GF-D8 (cell line): ENCODE measurements around the gene ERC2.

ENCODE experiments used
- DNase-seq: peaks from one replicate; lab custom pipeline; 2025; lab: John Stamatoyannopoulos, UW

Gene ERC2

DNA sequence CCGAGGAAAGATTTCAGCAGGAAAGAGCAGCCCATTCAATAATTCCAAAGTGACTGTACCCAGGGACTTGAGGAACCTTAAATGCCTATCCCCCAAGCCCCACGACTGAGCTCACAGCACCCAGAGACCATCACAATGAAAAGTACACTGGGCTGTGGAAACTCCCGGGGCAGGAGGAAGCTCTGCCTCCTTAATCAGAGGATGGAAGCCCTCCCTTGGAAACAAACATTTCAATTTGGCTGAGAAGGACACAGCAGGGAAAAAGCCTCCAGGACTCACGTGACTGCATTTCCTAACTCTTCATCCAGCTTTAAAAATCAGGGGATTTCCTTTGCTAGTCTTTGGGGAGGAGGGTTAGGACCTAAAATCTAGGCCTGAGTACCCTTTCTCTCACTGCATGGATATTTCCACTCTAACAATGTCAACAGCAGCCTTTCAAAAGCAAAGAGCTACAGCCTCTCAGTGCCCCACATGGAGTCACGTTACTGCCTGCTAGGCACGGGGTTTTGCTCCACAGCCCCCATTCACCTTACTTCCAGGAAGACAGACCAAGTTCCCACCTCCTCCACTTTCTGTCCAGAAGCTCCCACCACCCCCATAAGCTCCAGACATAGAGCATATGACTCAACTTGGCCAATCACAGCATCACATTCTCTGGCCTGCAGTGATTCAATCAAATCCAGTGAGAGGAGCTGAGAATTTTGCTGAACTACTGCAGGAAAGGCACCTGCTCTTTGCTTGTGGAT lies 912.2 kb downstream of the ERC2 start:
- no peak for DNase-seq

DNA sequence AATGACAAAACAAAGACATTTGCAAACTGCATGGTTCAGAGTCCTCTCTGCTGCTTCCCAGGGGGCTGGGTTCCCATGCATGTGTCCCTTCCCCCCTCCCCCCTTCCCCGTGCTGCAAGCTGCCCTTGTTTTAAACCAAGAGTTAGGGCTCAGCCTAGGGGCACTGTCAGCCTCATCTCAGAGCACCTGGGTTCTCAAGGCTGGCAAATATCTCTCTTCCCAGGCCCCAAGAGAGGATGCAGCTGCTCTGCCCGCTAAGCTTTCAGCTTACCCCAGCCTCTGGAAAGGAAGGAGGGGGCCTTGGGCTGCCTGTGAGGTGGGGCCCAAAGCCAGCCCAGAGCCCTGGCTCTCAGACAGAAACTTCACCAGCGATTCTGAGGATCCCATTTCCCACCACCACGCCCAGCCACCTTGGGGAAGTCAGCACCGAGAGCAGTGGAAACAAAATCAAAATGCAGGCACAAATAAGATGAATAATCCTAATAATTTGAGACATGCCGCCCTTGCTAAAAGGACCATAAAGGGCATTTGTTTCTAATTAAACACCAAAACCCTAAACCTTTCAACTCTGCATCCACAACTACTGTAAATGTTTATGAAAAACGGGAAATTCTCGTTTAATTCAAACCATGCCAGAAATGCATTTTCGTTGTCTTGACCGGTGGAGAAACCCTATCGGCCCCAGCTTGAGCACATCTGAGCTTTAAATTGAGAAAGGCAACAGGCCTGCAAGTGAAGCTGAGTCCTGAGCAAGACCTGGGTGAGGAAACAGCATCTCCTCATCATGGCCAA lies 913.4 kb downstream of the ERC2 start:
- no peak for DNase-seq

DNA sequence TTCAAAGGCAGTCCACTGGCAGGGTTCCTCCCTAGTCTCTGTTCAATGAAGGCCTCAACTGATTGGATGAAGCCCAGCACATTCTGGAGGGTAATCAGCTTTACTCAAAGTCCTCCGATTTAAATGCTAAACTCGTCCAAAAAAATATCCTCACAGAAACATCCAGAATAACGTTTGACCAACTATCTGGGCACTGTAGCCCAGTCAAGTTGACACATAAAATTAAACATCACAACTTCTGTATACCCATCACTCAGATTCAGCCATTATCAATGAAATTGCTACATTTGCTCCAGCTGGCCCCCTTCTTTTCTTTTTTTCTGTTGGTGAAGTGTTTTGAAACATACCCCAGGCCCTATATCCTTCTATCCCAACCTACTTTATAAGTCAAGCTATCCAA lies 916.6 kb downstream of the ERC2 start:
- no peak for DNase-seq

DNA sequence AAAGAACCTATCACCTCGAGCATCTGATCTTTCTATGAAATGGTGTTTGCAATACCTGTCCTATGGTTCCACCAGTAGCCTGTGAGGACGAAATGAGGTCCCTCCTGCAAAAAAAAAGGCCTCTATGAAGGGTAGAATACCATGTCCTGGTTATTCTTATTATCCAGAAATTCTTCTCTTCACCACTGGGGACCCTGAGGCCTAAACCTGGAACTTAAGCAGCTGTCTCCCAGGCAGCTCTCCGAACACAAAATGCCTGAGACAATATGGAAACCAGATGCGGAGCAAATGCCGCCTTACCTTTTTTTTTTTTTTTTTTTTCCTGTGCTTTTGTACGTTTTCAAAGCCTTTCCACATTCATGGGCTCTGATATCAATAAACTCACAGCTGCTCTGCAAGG lies 919.1 kb downstream of the ERC2 start:
- no peak for DNase-seq

DNA sequence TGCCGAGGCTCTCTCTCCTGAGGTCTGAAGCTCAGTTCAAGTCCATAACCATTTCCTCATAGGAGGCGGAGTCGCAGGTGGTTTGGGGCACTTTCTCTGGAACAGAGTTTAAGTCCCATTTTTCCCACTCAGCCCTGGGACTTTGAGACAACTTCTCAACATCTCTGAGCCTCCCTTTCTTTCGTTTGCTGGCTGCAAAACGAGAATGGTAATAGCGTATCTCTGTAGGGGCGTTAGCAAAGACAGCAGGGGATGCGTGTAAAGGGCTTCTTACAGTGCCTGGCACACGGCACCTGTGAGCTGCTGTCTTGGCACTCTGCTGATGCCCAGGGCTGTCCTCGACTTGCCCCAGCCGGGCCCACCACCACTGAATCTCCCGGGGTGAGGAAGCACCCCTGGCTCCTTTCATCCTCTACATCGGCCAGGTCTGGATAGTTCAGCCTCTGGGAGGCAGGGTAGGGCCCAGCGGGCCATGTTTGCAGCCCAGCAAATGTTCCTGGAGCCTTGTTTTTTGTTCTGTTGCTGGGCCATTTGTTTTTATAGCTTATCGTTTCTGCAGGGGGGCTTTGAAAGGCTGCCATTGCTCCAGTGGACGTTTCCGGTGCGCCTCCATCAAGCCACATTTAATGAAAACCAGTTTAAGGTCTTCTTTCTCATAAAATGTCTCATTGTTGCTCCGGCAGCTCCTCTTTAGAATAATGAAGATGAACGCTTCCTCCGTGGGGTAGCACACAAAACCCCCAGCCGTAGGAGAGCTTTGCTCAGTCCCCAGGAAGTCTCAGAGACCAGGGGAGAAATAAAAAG lies 921.2 kb downstream of the ERC2 start:
- DNase-seq, result no peak

DNA sequence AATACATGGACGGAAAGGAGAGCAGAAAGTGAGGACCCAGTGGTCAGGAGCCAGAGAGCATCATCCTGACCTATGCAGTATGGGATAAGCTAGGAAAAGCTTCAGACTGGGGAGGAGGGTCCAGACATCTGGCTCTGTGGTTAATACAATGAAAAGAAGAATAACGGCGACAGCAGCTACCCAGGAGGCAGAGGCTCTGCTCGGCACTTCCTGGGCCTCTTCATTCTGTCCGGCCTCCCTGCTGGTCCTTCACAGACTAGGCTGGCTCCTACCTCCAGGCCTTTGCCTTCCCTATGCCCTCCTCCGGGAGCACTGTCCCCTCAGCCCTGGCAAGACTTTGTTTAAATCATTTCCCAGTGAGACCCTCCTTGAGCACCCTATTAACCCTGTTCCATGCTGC lies 922.3 kb downstream of the ERC2 start:
- no peak for DNase-seq

DNA sequence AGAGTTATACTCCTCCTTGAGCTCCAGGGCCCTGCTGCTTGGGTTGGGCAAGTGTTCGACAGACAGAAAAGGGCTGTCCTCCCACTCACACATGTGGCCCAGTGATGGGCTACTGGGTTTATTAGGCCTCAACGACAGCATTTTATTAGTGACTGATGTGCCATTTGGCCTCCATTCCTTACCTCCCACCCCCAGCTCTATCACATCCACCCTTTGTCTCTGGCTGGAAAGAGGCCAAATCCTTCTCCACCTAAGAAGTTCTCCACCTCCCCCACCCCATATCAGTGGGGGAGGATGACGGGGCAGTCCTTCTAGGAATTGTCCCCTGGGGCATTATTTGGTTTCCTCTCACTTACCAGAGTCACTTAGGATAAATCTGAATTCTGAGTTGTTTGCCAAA lies 924.0 kb downstream of the ERC2 start:
- no peak for DNase-seq

DNA sequence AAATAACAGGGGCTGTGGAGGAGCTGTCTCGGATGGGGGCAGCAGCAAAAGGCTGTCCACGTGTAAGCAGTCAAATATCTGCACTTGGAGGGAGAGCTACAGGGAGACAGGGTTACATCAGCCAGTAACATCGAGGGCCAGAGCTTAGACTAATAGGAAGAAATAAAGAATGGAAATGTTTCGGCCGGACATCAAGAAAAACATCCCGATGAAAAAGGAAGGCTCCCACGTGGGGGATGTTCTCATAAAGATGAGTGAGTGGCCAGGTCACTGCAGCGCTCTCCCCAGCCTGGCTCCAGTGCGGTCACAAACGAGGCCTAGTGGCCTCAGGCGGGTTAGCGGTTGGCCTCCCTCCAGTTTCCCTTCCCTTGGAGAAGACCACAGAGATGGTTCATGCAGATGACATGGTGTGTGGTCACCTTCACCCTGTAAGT lies 925.1 kb downstream of the ERC2 start:
- no peak for DNase-seq

DNA sequence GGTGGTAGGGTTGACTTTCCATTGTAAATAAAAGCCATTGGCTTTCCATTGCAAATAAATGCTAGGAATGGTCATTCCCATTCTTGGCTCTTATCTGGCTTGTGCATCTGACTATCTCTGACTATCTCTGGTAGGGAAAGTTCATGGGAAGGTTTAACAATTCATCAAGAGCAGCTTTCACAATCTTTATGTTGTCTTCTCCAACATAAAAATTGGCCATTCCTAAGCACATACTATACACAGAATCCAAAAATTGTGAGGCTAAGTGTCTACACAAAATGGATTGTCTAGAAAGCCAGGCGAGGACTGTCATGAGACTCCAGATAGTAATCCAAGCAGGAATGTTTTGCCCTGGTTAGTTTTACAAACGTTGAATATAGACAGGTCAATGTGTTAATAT lies 926.8 kb downstream of the ERC2 start:
- DNase-seq, result no peak

DNA sequence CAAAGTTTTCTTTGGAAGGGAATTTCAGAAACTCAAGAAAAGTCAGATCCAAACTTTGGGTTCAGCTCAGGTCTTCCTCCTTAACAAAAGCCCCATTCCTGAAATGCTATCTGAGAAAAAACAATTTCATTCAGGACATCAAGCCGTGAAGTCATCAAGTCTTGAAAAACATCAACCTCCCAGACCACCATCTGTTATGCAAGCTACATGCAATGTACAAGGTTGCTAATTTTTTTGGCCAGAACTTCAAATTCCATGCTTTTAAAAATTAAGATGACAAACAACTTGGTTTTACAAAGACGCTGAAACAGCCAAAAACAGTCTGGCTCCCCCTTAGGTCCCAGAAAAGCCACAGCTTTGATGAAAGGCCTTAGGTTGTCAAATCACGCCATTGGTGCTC lies 927.3 kb downstream of the ERC2 start:
- no peak for DNase-seq

DNA sequence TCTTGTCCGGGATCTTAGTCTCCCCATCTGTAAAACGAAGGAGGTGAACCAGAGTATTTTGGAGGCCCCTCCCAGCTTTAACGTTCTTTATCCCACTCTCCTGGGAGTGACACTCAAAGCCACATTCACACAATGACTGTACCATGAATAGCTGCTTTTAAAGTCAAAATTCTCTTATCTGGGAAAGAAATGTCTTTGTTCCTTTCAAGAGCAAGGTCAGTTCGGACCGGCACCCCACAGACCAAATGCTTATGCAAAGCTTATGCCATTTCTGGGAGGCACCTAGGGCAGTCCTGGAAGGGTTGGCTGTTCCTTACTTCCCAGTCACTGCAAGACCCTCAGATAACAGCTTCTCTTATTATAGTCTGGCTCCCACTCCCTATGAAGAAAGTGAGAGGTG lies 927.7 kb downstream of the ERC2 start:
- DNase-seq, result no peak

DNA sequence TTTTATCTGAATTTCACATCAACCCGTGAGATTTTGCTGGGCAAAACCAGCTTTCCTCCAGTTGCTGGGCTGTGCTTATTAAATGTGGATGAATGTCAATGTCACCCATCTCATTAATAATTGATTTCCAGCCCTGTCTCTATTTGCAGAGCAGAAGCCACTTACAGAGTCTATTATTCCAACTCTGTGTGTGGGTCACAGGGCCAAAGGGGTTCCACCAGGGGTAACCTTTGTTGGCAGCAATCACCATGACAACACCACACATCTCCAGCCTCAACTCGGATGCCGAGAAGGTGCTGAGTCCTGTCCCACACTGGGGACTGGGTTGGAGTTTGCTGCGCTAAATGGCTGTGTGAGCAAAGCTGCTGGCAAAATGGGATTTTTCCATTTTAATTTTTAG lies 930.1 kb downstream of the ERC2 start:
- DNase-seq, result no peak

DNA sequence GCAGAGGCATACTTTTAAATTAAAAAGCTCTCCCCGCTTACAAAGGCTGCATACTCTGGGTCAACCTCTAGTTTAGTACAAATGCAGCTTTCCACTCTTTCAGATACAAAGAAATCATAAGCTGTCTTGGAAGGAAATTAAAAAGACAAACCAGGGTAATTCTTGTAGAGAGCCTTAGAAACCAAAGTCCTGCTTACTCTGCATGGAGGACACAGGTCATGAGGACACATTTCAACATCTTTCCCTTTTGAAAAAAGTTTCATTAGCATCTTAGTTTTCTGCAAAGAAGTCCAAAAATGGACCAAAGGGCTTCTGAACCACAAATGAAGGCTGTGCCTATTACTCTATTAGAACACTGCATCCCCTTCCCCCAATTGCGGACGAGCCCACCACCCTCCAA lies 930.7 kb downstream of the ERC2 start:
- no peak for DNase-seq

DNA sequence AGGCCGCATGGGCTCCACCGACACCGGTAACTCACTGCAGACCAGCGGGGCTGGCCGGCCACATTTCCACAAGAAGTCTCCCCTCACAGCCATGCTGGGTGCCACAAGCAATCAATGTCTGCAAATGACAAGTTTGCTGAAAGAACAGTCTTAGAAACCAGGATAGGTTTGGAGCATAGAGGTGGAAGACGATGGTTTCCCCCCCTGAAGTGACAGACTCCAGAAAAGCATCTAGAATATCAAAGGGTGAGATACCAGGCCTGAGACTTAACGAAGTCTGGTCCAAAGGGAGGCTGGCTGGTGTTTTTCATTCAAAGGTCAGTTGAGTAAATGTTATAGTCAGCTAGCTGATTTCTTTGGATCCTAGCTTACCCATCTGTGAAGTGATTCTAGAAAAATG lies 931.1 kb downstream of the ERC2 start:
- DNase-seq, result no peak

DNA sequence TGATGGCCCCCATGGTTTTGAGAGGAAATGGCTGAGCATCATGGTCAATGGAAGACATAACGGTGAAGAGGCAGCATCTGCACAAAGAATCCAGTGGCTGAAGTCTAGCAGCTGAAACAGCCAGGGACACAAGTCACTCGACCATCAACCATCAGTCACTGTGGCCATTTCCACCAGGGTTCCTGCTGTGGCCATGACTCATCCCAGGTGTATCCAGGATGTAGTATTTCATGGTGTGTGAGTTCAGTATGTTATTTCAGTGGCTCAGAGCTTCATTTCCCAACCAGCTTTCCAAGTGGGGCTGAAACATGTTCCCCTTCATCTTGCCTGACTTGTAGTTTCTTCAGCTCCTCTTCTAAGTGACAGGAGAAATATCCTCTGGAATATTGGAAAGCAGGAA lies 933.4 kb downstream of the ERC2 start:
- DNase-seq, result no peak

DNA sequence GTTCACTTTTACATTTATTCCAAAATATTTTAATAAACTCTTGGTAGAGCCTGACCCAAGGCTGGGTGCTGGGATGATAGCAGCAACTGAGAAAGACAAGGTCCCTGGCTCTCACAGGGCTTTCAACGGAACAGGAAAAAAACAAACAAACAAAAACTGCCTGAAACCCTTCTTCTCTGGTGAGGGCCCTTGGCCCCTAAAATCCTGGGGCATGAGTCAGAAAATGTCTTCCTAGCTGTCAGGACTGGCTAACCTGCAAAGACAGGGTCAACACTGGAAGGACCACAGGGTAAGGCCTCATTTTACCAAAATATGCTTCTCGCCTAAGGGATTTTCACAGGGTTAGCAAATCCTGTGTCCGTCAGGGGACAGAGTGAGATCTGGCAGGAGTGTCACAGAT lies 935.5 kb downstream of the ERC2 start:
- DNase-seq, result no peak

DNA sequence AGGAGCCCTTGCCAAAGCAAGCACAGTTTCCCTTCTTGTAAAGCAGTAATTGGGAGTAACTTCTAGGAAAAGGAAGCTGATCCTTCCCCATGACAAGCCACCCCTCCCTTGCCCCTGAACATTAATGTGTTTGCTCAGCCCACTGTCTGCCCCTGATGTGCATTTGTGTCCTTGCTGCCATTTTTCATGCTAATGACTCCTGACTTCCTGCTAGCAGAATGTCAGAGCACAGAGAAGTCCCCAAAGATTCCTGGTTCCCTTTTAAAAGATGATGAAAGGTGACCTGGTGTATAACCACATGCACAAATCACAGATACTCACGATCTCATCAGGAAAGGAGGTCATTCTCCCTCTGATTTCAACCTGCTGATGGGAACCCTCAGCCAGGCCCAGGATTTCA lies 936.9 kb downstream of the ERC2 start:
- no peak for DNase-seq

DNA sequence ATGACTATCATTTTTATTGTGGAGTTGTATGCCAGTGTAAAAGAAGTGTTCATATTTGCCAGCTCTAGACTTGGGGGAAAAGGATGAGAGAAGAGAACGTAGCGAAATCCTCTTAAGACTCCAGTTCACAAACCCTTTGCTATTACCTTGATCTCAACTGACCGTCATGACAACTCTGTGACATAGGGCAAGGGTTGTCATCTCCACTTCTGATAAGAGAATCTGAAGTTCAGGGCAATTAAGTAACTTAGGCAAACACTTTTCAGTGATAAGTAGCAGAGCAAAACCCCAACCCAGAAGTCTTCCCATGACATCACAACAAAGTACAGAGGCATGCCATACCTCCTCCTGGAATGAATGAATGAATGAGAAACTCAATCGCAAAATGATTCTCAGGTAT lies 940.9 kb downstream of the ERC2 start:
- DNase-seq, result no peak

DNA sequence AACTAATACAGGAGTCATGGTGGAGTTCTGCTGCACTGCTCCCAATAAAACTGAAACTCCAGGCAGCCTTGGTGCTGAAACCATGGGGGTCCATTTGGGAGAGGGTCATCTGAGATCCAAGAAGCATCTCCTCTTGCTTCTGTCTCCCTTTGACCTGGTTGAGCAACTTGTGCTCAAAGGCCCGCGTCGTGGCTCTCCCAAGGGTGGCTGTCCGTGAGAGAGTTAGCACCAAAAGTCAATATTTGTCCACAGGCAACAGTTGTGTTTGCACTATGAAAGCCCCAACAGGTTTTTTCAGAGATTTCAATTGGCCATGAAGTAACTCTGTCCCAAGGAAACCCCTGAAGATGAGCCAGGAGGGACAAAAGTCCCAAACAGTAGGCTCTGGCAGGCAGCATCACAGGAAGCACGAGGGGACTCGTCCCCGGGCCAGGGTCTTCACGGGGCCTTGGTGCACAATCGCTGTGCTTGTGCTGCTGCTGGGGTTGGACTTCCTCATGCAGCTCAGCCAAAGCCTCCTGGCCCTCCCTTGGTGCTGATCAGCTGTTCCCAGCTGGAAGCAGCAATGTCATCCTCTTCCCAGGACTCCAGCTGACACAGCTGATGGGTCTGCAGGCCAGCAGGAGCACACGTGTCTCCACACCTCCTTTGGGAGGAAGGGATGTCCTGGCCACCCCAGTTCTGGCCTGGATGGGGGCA lies 941.8 kb downstream of the ERC2 start:
- no peak for DNase-seq

DNA sequence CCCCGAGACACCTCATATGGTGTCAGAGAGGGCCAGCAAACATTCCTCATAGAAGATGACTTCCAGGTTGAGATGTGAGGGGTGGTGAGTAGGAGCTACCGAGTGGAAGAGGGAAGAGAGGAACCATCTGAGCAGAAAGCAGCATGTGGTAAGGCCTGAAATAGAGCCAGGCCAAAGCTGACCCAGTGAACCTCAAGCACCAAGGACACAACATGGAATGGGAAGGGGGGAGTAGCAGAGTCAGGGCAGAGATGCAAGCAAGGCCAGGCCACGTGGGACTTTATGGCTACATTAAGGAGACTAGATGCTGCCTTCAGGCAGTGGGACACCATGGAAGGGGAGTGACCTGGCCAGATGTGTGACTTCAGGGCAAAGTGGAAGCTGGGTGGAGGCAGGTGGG lies 942.8 kb downstream of the ERC2 start:
- DNase-seq, result no peak

DNA sequence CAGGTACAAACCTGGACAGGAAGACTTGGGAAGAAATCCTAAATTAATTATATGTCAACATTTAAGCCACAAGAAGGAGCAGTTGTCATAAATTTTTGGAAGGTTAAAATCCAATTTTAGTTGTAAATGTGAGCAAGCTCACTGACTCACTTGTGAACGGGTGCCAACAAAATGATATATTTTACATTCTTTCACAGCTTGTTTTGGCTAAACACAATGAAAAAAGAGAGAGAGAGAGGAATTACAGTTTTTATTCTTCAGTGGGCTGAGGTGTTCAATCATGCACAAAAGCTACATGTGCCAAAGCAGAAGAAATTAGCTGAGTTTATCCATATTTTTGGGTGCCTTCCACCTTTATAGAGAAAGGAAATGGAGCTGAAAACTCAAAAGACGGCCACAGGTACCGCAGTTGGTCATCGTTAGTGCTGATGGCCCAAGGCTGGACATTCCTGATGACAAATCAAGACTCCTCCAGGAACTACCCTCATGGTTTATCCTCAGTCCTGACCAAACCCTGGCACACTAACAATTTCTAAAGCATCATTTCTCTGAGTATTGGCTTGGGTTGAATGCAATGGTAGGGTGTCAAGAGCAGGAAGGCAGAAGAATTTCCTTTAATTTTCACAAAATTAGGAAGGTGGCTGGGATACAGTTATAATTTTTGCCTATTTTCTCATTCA lies 943.6 kb downstream of the ERC2 start:
- no peak for DNase-seq

DNA sequence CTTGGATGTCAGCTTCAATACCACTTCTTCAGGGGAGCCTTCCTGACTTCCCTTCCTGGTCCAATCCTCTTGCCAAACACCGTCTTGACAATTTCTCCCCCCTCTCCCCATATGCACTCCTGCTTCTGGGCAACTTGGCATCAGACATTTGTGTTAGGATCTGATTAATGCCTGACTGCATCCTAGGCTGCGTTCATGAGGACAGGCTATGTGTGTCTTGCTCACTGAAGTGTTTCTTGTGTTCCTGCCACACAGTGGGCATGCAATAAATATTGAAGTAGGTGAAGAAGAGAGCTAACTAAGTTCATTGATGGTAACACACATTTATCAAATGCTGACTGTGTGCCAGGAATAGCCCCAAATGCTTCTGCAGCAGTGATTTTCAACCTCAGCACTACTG lies 944.8 kb downstream of the ERC2 start:
- DNase-seq, result no peak
